Astrocyte of the cerebellum (primary cell): ENCODE results near the gene URGCP.

Source experiments
- DNase-seq: peaks from one replicate; pipeline ENCODE4 v3.0.0-alpha.2; 2011; ENCODE audit warnings: low read depth
- H3K4me3 ChIP-seq: 2 replicates; pipeline ENCODE4 v1.5.1; 2011; ENCODE audit warnings: mild to moderate bottlenecking, low read depth, low read length, moderate library complexity
- in situ Hi-C: cut with HindIII; loops from 2 replicates; pipeline ENCODE4 v1.10.0; 2017; ENCODE audit warnings: low sequenced_read_pairs
- TF ChIP-seq, protein P1 (sequence below): IDR thresholded peaks from 2 replicates; pipeline ENCODE4 v1.5.1; 2012; ENCODE audit warnings: low read length, low read depth, moderate library complexity, mild to moderate bottlenecking; ENCODE audit errors: missing control alignments

URGCP gene

DNA sequence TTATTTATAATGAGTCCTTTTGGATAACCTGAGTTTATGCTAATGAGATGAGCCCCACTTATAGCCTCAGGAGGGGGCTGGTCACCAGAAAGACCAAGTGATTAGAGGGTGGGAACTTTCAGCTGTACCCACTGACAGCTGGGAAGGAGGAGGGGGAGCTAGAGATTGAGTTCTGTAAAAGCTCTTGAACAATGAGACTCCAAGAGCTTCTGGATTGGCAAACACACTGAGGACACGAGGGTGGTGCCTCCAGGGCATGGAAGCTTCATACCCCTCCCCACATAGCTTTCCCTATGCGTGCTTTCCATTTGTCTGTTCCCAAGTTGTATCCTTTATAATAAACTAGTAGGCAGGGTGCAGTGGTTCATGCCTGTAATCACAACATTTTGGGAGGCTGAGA is 57.3 kb downstream of the URGCP start:
- TF ChIP-seq, protein P1, sequence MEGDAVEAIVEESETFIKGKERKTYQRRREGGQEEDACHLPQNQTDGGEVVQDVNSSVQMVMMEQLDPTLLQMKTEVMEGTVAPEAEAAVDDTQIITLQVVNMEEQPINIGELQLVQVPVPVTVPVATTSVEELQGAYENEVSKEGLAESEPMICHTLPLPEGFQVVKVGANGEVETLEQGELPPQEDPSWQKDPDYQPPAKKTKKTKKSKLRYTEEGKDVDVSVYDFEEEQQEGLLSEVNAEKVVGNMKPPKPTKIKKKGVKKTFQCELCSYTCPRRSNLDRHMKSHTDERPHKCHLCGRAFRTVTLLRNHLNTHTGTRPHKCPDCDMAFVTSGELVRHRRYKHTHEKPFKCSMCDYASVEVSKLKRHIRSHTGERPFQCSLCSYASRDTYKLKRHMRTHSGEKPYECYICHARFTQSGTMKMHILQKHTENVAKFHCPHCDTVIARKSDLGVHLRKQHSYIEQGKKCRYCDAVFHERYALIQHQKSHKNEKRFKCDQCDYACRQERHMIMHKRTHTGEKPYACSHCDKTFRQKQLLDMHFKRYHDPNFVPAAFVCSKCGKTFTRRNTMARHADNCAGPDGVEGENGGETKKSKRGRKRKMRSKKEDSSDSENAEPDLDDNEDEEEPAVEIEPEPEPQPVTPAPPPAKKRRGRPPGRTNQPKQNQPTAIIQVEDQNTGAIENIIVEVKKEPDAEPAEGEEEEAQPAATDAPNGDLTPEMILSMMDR = no peak
- DNase-seq = no peak
- no peak overlapping the region for H3K4me3 ChIP-seq
- in situ Hi-C loops = no loop called here

DNA sequence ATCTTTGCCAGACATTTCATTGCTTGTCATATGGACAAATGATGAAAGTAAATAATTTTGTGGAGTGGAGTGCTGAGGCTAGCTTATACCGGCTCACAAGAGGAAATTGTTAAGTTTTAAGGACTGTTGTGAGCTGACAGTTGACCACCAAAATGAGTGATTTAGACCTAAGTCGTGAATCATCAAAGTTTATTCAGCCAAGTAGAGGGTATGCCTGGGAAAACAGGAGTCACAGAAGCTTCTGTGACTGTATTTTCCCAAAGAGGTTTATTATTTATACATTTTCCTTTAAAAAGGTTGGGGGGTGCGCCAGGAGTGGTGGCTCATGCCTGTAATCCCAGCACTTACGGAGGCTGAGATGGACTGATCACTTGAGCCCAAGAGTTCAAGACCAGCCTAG is 58.9 kb downstream of the URGCP start:
- TF ChIP-seq, protein P1 = no peak
- no peak for DNase-seq
- in situ Hi-C loops = no loop called here
- no peak overlapping the region for H3K4me3 ChIP-seq

DNA sequence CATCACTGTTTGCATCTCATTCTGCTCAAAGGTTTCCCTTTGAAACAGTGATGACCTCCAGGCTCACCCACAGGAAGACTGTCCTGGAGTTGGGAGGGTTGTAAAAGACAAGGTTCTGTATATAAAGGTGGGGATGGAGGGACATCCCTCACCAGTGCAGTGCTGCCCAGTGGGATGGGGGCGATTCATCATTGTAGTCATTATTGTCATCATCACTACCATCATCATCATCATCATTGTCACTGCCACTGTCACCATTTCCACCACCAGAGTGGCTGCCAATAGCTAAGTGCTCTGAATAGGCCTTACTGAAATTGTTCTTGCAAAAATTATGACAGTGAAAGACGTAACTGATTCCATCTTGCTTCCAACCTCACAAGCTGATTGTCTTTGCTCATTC is 61.7 kb downstream of the URGCP start:
- DNase-seq = no peak
- no peak overlapping the region for H3K4me3 ChIP-seq
- in situ Hi-C loops = no loop called here
- TF ChIP-seq, protein P1 = no peak

DNA sequence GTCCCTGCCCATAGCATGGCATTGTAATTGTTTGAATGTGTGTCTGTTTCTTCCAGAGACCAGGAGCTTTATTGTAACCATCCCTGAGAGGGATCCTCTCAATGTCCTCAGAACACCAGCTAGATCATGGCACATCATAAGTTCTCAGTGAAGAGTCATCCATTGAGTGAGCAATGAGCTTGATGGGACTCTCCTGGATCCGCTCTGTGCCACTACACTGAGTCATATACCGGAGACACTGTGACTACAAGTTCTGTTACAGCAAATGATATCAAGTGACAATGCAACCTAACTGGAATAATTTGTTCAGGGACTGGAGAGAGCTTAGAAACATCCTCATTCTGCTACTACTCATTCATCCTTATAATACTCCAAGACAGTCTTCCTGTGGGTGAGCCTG is 62.1 kb downstream of the URGCP start:
- H3K4me3 ChIP-seq = no peak overlapping the region
- TF ChIP-seq, protein P1 = no peak
- DNase-seq = no peak
- in situ Hi-C loops = no loop called here

DNA sequence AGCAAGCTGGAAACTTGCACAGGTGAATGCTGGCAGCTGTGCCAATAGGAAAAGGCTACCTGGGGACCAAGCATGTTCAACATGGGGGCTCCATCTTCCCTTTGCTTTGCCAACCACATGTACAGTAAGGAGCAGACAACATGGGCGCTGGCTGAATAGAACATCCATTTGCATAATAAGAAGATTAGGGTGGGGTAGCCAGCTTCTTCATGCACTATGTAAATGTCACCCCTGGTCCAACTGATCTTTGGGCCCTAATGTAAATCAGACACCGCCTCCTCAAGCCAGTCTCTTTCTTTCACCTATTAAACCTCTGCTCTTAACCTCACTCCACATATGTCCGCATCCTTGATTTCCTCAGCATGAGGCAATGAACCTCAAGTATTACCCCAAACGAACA is 63.1 kb downstream of the URGCP start:
- DNase-seq = no peak
- TF ChIP-seq, protein P1 = no peak
- in situ Hi-C loops = no loop called here
- H3K4me3 ChIP-seq = no peak overlapping the region

DNA sequence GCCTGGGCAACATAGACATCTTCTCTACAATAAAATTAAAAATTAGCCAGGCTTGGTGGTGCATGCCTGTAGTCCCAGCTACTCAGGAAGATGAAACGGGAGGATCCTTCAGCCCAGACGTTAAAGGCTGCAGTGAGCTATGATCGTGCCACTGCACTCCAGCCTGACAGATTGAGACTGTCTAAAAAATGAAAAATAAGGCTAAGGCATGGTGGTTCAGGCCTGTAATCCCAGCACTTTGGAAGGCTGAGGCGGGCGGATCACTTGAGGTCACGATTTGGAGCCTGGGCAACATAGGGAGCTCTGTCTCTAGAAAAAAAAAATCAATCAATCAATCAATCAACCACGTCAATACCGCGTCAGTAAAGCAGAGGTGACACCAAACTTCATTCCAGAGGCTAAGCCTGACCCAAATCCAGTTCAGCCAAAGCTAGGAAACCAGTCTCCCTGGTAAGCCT is 68.2 kb downstream of the URGCP start:
- DNase-seq = no peak
- peak overlapping the region; percentile 24 for H3K4me3 ChIP-seq
- TF ChIP-seq, protein P1 = no peak
- in situ Hi-C loops = no loop called here
